OCI-LY1 (cell line): ENCODE results near the gene CFAP57.

ENCODE experiments used
- EZH2 ChIP-seq: fragments of 200-600 bp; sonication (generic), shearing (Covaris generic); IDR thresholded peaks from 2 replicates; pipeline ENCODE4 v1.8.0; 2017; ENCODE audit warnings: borderline replicate concordance, mixed run types, mild to moderate bottlenecking, antibody characterized with exemption, low read length, moderate library complexity, mixed read lengths
- TF ChIP-seq, protein P1 (sequence below): fragments of 200-600 bp; sonication (generic), shearing (Covaris generic); IDR thresholded peaks from 2 replicates; pipeline ENCODE4 v1.5.1; 2017; ENCODE audit warnings: mild to moderate bottlenecking, antibody characterized with exemption, low read length, moderate library complexity, mixed read lengths

DNA sequence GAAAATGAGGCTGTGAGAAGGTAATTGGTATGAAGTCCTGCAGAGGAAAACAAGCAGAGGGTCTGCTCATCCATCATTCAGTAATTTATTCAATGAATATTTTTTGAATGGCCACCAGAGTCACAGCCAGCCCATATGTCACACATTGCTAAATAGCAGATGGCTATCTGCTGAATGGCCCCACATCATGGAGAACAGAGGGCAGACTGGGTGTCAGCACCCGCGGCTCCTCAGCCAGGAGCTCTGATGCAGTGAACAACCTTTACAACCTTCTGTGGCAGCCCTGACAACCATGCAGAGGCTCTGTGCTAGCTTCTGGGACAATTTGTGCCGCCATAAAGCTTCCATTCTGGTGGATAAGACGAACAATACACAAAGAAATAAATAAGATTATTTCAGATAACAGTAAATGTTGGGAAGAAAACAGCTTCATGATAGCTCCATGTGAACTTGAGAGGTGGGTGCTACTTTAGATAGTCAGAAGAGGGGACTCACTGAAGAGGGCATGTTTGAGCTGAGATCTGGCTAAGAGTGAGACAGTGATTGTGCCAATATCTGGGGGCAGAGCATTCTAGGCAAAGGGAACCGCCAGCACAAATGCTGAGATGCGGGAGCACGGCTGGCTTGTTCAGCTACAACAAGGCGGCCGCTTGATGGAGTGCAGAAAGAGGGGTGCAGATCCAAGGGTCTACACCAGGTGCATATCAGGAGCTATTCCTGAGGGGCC lies 116.1 kb downstream of the CFAP57 start:
- TF ChIP-seq, protein P1, sequence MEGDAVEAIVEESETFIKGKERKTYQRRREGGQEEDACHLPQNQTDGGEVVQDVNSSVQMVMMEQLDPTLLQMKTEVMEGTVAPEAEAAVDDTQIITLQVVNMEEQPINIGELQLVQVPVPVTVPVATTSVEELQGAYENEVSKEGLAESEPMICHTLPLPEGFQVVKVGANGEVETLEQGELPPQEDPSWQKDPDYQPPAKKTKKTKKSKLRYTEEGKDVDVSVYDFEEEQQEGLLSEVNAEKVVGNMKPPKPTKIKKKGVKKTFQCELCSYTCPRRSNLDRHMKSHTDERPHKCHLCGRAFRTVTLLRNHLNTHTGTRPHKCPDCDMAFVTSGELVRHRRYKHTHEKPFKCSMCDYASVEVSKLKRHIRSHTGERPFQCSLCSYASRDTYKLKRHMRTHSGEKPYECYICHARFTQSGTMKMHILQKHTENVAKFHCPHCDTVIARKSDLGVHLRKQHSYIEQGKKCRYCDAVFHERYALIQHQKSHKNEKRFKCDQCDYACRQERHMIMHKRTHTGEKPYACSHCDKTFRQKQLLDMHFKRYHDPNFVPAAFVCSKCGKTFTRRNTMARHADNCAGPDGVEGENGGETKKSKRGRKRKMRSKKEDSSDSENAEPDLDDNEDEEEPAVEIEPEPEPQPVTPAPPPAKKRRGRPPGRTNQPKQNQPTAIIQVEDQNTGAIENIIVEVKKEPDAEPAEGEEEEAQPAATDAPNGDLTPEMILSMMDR = no peak
- TF ChIP-seq EZH2 = no peak
